Measurements from ENCODE around the gene RNFT2.
"Not testable (repeated sequence)": the region's sequence is repeated elsewhere in the genome, so short reads cannot be mapped to it uniquely, and the experiment has no call there.

The RNFT2 gene

DNA sequence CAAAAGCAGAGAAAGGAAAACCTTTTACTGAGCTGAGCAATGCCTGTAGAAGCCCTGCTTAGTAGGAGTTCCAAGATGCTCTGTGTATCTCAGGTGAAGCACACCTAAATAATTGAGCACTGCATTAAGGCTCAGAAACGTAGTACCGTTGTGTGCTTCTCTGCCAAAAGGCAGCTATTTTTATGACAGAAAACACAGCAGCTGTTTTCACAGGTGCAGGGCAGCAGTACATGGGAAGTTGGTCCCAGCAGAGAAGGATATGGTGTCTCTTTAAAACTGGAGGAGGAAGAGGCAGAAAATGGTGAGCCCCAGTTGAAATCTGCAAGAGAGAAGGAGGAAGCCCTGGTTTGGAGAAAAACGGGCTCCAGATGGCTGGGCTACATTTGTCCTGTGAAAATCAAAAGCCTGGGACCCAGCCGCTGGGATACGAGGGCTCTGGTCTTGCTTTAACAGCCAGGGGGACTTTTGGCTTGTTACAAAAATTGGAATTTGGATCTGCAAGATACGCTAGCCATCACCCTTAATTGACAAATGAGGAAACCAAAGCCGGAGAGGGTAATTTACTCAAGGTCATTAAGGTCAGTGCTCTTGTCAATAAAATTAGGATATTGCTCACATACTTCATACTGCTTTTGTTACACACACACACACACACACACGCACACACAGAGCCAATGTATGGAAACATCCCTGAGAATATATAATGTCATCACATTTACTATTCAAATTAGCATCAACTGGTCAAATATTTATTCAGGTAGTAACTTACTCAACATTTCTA, 27.6 kb upstream of the RNFT2 start:
- no peak for DNase-seq

DNA sequence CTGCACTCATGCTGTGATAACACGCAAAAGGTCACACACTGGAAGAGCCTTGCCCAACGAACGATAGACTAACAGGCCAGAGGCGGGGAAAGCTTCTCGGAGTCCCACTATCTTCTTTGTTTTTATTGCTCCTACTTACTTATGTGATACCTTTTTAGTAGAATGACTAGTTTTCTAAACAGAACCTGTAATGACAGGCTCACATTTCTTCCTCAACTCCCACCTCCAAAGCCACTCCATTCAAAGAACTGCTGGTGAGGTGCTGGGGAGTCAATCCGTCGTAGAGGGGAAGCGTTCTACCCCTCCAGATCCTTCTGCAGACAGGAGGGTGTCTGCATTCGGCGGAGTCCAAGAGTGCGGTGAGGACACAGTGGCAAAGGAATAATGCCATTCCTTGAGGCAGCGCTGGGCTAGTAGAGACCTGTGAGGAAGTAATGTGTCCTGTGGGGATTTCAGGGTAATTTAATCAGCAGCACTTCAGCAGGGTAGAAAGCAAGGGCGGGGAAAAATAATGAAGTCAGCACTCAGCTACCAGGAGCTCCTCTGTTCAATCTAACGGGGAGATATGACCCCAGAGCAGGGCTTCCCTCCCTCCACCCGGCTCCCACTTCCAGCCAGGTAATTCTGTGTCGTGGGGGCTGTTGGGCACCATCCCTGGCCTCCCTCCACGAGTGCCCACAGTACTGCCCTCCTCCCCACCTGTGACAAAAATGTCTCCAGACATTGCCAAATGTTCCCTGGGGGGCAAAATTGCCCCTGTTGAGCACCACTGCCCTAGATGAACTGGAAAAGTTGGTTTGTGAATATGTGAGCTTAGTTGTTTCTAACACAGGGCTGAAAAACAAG, 25.4 kb upstream of the RNFT2 start:
- no peak for DNase-seq

DNA sequence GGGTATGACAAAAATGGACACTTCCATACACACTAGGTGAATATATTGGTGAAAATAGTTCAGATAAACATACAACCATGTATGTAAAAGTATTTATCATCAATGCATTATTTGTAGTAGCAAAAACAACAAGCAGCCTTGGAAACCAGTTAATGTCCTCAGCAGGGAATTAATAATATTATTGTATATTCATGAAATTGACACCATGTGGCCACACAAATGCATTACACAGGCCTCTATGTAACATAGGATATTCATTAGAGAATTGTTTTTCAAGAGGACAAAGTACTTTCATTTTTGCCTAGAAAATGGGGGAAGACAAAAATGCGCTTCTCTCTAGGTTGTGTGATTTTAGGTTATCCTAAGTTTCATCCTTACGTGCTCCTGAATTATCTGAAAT, 24.6 kb upstream of the RNFT2 start:
- DNase-seq, result no peak

DNA sequence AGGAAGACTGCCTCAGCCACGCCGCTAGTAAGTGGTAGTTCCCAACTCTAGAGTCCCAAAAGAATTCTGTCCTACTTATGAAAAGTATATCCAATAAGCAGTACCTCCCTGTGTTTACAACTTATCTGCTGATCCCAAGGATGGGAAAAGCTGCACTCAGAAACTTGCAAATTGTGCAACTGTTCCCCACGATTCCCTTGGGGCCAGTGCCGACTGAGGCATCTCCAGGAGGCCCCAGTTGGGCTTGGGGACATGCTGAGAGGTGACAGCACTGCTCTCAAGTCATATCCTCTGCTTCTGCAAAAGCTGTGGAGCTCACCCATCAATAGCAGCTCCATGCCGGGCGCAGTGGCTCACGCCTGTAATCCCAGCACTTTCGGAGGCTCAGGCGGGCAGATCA, 23.9 kb upstream of the RNFT2 start:
- no peak for DNase-seq

DNA sequence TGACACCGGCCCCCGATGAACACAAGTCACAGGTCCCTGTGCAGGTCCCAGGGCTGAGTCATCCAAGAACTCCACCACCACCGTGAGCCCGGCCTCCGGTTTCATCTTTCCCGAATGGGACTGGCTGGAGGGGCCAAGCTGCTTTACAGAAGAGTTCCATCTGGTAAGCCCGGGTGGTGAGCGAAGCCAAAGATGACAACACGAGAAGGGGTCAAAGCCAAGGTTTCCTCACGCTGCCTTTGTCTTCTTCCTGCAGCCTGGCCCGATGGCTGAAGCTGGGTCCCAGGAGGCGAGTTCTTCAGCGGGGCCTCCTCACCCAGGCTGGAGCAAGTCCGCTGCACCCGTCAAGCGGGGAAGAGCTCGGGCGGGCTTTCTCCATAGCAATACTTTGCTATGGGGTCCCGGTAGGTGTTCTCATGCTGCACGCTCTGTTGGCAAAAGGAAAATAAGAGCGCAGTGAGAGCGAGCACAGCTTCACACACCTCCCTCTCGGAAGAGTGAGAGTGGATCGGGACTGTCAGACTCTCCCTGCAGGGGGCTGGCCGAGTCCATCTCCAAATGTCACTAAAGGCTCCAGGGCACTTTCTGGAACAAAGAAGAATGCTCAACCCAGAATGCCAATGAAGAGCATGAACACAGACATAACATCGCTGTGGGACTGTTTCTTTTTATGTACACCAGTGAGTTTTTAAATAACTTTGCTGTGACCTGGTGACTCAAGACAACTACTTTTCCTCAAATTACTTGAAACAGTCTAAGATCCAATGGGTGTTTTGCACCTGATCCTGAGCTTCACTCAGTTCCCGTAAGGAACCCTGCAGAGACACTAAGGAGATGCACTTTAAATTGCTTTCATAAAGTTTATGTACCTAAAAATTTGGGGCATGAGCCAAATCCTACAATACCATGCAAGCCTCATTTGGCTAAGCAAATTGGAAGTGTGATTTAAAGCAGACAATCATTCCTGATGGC, 20.4 kb upstream of the RNFT2 start:
- no peak for DNase-seq

DNA sequence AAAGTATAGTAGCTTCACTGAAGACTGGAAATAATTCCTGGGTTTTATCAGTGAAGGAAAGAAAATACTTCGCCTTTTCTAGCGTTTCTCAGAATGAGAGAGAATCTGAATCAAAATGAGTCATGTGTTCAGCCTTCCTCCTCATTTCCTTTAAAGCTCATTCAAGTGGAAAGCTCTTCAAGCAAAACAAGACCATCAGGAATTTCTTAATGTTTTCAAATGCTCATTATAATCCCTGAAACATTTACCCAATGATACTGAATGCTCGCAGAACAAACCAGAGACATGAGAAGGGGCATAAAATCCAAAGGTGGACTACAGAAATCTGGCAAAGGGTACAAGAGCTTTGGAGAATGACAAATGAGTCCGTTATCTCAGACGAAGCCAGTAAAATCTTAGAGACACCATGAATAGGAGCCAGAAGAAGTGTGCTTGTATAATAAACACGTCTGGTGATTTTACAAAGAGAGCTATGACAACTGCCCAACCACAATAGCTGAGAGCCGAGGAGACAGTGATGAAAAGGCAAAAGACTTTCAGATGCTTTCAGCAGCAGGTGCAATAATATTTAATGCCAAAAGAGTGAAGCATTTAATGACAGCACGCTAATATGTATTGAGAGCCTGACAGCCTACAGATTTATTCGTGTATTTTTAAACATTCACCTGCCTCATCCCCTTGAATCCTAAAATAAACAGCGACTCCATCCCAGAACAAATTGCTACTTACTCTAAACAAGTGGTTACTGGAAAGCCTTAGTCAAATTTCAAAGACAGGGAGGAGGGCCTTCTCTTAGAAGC, 19.3 kb upstream of the RNFT2 start:
- DNase-seq, result no peak

DNA sequence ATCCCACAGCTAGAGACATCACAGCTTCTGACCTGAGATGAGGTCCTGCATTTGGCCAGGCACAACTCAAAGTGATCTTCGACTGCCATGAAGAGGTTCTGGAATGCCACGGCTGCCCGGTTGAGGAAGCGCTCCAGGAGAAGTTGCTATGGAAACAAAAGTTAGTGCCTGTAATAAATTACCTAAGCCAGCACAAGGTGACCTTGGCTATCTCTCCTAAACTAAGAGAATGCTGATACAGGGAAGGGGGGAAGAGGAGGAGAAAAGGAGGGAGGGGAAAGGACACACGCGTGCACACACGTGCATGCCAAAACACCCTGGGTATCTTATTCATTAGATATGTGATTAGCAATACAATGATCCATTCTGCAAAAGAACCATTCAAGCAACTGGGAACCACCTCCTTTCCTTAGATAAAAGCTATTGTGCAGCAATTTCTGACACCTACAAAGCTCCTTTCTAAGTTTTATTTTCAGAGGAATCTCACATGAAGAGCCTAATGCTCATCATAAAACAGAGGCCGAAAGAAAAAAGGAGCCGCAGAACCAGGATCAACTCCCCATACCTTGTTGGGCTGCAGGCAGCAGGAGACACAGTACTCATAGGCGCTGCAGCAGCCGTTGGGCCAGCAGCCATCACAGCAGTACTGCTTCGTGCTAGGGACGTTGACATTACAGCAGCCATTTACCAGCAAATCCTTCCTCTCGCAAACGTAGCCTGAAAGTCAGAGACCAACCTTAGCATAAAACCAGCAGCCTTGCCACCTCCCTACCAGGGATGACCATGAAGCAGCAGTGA, 18.2 kb upstream of the RNFT2 start:
- no peak for DNase-seq

DNA sequence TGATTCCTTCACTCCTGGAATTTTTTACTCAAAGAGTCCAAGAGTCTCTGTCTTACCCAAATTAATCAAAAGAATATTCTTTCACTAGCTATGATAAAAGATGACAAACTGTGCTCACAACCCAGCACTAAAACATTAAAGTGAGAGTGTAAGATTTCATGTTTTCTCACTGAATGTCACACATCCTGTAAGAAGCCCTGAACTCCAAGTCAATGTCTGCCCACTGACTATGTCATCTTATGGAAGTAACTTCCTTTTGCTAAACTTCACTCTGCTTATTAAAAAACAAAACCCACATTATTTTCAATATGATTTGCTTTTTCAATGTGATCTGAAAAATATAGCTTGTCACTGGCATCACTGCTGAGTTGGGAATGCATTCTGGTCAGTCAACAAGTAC, 15.9 kb upstream of the RNFT2 start:
- no peak for DNase-seq

DNA sequence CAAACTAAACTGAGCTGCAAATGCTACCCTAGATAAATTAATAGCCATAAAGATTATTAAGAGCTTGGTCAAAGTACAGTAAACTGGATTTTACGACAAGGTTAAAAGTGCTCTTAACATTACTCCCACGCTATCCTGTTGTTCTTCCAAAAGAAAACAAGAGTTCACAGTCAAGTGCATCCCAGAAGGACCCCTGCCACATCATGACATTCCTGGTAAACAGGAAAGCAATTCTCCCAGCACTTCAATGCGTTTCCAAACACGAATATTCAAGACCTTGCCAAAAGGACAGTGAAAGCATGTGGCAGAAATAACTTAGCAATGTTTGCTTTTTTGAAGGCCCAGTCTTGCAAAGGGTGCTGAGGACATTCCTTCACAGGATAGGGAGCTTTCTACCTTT, 11.4 kb upstream of the RNFT2 start:
- DNase-seq, result no peak

DNA sequence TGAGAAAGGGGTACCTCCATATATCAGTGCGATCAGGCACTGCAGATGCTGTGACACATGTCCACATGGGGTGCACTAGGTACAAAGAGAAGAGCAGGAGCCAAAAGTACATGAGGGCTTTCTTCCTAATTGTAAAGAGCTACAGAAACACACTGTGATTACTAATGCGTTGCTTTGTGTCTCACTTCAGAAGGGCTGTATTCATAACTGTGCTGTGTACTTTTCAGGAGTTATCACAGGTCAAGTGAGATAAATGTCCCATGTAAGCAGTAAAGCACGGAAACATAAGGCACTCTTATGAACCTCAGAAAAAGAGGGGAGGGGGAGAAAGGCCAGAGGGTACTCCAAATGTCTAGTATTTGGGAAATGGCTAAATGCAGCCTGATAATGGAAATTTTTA, 10.9 kb upstream of the RNFT2 start:
- DNase-seq, result no peak

DNA sequence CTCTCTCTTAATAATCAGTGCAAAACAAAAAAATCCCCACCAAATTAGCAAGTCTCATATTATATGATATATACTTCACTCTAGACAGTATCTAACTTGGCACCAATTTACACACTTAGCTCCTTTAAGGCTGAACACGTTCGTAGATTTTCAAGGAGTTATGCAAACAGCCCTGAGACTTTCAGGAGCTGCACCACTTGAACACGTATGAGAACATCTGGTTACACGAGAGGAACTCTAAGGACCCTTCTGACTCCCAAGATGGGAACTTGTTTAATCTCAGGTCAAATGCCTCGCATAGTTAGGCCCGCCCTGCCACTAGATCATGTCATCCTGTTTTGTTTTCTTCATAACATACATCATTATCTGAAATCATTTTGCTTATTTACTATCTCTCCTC, 10.2 kb upstream of the RNFT2 start:
- DNase-seq, result no peak

DNA sequence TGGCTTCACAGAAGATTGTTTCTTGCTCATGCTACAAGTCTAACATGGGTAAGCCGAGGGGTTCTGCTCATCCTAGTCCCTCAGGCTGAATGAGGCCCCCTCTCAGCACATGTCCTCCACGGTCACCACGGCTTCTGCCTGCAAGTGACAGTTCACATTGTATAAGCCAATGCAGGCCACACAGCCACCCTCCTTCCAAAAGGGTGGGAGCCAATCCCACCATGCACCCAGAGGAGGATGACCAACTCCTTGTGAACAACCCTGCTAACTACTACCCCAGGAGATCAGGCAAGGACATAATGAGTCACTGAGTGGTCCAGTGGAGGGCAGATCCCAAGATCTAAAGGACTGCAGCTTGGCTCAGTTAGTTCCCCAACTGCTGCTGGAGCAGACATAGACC, 6.3 kb upstream of the RNFT2 start:
- DNase-seq, result no peak

DNA sequence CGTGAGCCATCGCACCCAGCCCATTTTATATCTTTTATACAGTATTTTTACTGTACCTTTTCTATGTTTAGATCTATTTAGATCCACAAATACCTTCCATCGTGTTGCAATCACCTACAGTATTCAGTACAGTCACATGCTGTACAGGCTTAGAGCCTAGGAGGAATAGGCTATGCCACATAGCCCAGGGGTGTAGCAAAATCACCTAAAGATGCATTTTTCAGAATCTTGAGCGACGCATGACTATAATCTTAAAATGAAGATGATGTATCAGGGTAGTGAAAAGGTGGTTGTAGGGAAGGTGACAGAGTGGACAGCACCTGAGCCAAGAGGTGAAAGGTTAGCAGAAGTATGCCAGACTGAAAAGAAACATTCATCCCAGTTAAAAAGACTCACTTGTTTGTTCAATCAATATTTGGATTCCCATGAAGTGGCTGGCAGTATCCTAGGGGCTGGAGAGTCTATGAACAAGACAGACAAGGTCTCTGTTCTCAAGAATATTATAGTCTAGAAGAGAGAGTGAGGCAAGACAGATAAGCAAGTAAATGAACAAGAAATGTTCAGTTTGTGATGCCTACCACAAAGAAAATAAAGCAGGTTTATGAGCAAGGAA, 3.9 kb upstream of the RNFT2 start:
- DNase-seq, result no peak

DNA sequence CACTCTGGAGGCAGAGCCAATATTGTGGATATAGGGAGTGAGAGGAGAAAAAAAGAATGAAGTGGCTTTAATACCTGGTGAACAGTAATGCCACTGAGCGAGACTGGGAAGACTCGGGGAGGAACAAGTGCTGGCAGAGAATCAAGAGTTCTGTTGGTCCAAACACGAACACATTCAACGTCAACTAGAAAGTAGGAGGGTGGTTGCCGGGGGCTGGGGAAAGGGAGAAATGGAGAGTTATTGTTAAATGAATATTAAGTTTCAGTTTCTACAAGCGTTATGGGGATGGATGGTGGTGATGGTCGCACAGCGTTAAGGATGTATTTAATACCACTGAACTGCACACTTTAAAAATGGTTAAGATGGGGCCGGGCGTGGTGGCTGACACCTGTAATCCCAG, 3.0 kb upstream of the RNFT2 start:
- no peak for DNase-seq

DNA sequence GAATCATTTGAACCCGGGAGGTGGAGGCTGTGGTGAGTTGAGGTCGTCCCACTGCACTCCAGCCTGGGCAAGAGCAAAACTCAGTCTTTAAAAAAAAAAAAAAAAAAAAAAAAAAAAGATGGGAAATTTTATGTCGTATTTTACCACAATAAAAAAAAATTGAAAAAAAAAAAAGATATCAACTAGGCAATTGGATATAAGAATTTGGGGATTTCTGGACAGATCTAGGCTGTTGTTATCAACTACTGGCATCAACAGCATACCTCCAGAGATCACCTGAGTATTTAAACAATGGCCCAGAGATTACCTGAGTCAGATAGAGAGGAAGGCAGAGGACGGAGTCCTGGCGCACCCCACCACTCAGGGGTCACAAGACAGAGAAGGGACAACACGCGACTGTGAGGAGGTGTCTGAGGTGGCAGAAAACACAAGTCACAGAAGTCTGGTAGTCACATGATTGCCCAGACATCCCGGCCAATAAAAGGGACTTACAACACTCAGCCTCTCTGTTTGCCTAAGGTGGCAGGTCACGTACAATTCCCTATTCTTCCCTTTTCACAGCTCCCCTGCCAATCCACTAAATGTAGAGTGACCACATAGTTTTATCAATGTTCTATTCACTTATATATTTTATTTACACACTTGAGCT, 2.0 kb upstream of the RNFT2 start:
- DNase-seq, result peak; percentile 25

DNA sequence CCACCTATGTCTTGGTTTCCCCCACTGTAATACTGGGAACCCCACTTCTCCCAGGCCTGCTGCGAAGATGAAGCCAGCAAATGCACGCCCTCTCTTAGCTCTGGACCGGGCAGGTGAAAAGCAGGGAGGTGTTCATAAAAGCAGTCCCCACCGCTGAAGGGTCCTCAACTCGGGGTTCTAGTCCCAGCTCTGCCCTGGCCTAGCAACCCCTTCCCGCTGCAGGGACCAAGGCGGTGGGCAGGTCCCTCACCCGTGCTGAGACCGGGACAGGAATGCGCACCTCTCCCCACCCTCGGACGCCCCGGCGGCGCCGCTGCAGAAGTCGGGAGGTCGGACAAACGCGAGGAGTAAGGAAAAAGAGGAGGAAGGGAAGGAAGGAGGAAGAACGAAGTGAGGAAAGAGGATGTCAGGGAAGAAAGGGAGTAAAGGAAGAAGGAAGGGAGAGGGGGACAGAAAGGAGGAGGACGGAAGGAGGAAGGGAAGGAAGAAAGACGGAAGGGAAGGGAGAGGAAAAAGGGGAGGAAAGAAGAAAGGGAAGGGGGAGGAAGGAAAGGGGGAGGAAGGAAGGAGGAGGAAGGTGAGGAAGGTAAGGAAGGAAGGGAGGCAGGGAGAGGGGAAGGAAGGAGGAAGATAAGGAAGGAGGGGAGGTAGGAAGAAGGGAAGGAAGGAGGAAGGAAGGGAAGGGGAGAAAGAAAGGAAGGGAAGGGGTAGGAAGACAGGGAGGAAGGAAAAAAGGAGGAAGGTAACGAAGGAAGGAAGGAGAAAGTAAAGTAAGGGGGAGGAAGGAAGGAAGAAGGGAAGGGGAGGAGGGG, 947 bp upstream of the RNFT2 start:
- DNase-seq, result peak; percentile 19

DNA sequence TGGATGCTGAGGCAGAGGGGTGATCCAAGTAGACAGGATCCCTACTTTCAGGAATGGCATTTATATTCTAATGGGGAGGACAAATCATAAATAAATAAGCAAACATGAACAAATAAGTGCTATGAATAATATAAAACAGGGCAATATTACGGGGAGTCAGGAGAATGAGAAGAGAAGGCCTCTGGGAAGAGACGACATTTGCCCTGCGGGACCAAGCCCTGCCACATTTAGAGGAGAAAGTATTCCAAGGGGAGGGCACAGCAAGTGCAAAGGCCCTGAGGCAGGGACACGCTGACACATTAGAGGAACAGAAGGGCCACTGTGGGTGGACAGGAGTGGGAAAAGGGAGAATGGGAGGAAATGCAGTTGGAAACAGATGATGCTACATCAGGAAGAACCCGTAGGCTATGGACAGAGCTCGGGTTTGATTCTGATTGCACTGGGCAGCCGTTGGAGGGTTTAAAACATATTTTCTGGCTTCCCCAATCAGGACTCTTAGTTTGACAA, 1.3 kb downstream of the RNFT2 start:
- no peak for DNase-seq

DNA sequence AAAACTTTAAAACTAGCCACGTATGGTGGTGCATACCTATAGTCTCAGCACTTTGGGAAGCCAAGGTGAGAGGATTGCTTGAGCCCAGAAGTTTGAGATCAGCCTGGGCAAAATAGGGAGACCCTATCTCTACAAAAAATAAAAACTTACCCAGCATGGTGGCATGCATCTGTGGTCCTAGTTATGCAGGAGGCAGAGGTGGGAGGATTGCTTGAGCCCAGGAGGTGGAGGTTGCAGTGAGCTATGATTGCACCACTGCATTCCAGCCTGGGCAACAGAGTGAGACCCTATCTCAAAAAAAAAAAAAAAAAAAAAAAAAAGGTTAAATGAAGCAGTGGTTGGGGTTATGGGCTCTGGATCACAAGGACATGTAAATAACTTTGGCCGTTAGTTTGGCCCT, 4.7 kb downstream of the RNFT2 start:
- DNase-seq, result not testable (repeated sequence)

DNA sequence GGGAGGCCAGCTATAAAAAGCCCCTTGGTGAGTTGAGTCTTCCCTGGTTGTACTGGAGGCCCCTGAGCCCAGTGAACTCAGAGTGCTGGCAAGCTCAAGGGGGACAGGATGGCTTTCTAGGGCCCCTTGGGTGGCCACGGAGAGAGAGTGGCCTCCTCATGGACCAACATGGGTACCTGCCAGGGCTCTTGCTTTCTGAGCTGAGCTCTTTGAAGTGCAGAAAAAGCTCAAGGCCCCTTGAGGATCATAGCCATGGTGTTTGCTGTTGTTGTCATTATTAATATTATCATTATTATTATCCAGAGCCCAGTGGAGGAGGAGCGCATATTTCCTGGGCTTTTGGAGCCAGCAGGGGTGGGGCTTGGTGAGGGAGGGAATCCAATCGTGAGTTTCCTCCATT, 6.7 kb downstream of the RNFT2 start:
- no peak for DNase-seq

Data from hematopoietic multipotent progenitor cell treated with erythropoietin and hydrocortisone succinate and interleukin-3 and kit ligand, for 6 days (in vitro differentiated cells).